ENCODE data around the gene SREK1.
A peak's percentile ranks its signal among the peaks of the same experiment; 100 is the strongest.
"Not testable (repeated sequence)": the region's sequence is repeated elsewhere in the genome, so short reads cannot be mapped to it uniquely, and the experiment has no call there.

SREK1 gene, protein sequence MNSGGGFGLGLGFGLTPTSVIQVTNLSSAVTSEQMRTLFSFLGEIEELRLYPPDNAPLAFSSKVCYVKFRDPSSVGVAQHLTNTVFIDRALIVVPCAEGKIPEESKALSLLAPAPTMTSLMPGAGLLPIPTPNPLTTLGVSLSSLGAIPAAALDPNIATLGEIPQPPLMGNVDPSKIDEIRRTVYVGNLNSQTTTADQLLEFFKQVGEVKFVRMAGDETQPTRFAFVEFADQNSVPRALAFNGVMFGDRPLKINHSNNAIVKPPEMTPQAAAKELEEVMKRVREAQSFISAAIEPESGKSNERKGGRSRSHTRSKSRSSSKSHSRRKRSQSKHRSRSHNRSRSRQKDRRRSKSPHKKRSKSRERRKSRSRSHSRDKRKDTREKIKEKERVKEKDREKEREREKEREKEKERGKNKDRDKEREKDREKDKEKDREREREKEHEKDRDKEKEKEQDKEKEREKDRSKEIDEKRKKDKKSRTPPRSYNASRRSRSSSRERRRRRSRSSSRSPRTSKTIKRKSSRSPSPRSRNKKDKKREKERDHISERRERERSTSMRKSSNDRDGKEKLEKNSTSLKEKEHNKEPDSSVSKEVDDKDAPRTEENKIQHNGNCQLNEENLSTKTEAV

DNA sequence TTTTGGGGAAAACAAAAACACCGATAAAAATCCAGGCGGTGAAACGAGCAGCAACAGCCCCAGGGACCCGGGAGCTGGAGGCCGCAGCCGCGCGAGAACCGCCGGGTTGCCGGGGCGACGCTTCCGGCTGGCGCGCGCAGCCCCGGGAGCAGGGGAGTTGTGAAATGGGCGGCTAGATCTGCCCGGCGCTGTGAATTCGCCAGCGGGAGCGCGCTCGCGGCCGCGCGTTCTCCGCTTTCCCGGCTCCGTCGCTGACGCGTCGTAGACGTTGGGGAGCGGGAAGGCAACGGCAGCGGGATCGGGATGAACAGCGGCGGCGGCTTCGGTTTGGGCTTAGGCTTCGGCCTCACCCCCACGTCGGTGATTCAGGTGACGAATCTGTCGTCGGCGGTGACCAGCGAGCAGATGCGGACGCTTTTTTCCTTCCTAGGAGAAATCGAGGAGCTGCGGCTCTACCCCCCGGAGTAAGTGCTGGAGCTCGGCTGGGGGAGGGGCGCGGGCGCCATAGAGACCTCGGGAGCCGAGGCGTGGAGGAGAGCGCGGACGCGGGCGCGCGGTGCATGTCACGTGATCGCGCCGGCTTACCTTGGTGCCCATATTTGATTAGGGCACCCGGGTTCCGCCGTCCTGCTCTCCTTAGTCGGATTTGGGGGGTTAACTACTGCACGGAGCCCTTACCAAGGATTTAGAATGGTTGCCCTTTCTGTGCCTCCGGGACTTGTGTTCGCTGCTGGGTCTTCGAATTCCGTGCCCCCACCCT lies at the start of gene SREK1:
SREK1 (plus strand) TSS at position 227 of the 760 bp plus-strand sequence; CDS start at position 304, 77 bp downstream.
- DNase-seq: peak; percentile 92

DNA sequence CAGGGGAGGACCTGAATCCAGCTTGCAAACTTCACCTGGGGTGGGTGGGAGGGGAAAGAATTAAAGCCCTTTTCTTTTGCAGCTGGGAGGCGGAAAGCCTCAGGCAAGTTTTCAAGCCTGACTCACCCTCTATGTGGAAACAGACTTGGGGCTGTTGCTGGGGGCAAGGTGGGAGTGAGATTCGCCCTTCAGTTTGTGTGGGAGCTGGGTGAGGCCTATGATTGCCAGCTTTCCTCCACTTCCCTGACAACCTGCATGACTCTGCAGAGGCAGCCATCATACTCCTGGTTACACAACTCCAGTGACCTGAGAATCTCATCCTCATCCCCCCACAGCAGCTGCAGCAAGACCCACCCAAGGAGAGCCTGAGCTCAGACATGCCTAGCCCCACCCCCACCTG lies 43.2 kb upstream of the SREK1 start:
- no peak for DNase-seq

DNA sequence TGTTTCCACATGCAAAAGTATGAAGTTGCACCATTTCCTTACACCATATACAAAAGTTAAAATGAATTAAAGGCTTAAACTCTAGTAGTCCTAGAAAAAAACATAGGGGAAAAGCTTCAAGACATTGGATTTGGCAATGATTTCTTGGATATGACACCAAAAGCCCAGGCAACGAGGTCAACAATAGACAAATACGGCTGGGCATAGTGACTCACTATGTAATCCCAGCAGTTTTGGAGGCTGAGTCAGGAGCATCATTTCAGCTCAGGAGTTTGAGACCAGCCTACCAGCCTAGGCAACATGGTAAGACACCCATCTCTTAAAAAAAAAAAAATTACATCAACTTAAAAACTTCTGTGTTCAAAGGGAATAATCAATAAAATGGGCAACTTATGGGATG lies 30.9 kb upstream of the SREK1 start:
- peak; percentile 36 for DNase-seq

DNA sequence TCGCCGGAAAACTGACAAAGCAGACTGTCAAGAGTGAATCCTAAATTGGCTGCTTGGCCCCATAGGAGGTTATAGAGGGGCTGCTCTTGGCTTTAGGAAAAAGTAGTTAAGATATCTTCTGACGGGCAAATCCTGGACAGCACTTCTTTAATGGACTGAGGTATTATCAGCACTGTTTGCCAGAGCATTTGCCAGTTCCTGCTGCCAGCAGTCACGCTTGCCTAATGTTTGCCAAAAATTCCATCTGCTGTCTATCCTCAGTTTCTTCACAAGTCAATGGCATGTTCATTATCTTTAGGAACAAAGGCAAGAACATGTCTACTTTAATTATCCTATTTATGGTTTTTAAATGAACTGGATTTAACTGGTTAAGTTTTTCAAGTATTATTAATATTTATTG lies 25.8 kb upstream of the SREK1 start:
- no peak for DNase-seq

DNA sequence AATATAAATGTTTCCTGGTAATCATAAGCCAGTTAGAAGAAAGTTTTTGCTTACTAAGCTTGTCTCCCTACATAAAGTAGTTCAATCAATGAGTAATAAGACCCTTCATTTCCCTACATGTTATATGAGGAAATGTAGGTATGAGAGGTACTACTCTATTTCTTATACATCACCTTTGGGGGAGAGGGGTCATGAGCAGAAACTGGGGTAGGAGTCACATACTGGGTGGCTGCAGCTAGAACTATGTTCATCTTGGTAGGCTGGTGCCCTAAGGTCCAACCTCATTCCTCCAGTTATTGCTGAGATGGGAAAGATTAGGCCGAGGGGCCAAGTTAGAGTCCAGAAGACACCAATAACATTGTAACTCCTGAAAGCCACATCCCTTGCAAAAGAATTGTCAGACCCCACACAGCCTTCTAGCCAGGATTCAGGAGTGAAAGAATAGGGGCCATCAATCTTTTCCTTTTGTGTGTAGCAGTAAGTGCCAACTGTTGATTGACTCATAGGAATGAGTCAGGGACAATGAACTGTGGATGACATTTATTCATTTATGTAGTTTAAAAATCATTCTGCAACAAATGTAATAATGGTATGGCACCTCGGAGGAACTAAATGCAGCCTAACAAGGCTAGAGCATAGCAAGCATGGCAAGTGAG lies 21.6 kb upstream of the SREK1 start:
- DNase-seq: peak; percentile 49

DNA sequence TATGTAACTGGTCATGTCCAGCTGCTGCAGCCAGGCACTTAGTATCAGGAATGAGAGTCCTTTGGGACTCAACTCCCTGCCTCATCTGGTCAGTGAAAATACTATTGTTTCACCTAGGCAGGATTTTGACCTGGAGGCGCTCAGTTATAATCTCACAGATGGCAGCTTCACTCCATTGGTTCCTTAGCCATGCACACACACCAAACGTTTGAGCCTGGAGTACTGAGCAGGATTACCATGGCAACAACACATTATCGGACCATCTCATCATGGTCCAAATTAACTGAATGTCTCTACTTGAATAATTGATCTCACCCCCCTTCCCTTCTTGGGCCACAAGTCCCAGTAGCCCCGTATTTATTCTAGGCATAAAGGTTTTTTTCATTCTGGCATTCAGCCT lies 15.0 kb upstream of the SREK1 start:
- no peak for DNase-seq

DNA sequence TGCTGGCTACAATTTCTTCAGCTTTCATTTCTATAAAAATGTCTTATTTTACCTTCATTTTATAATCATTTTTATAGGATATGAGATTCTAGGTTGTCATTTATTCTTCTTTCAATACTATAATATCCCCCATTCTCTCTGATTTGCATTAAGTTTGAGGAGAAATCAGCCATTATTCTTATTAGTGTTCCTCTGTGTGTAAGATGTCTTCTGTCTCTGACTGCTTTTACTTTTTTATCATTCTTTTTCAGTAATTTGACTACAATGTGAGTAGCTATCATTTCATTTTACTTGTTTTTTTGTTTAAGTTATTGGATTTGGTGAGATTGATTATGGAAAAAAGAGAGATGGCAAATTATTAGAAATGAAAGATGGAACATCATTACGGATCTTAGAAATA lies 13.6 kb upstream of the SREK1 start:
- no peak for DNase-seq

DNA sequence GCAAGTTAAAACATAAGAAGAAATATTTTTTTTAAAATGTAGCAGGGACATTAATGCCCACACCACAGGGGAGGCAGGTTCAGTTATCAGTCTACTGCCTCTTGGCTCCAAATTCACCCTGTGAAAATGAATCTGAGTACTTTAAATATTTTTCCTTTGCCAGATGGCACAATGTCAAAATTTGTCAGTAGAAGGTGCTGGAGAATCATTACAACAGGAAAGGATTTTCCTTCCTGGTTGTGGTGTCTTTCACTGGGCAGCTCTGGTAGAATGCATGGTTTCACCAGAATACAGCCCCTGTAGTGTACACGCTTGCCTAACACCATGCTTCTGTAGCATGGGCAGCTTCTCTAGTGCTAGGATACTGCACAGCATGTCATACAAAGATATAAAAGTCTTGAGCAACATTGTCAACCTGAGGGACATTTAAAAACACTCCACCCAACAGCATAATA lies 9.7 kb upstream of the SREK1 start:
- DNase-seq: peak; percentile 27

DNA sequence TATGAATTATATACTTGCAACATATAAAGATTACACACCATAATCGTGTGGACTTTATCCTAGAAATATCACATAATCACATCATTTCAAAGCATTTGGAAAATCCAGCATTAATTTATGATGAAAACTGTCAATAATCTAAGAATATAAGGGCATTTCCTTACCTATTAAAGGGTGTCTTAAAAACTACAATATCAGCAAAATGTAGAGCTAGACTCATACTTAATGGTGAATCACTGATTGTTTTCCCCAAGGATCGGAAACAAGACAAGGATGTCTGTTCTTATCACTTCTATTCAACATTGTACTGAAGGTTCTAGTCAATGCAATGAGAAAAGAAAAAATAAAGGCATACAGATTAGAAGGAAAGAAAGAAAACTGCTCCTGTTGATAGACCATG lies 8.0 kb upstream of the SREK1 start:
- DNase-seq: no peak

DNA sequence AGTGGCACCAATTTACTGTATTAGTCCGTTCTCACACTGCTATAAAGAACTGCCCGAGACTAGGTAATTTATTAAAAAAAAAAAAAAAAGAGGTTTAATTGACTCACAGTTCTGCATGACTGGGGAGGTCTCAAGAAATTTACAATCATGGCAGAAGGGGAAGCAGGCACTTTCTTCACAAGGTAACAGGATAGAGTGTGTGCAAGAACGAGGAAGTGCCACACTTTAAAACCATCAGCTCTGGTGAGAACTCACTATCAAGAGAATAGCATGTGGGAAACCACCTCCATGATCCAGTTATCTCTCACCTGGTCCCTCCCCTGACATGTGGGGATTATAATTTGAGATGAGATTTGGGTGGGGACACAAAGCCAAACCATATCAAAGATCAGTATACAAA lies 7.2 kb upstream of the SREK1 start:
- DNase-seq: not testable (repeated sequence)

DNA sequence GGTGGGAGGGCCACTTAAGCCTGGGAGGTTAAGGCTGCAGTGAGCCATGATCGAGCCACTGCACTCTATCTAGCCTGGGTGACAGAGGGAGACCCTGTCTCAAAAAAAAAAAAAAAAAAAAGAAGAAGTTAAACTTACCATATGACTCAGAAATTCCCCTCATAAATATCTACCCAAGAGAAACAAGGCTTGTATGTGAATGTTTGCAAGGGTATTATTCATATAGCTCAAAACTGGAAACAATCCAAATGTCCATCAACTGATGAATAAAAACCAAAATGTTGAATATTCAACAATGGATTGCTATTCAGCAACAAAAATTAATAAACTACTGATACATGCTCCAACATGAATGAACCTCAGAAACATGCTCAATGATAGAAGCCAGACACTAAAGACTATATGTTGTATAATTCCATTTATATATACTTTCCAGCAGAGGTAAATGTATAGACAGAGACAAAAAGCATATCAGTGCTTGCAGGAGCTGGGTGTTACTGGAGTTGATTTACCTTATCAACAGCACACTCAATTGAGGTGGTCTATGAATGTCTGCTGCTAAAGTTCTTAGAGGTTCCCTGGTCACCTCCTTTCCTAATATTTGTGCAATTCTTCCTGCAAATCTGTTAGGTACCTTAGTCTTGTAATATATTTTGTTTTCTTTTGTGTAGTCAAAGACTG lies 5.3 kb upstream of the SREK1 start:
- peak; percentile 11 for DNase-seq

DNA sequence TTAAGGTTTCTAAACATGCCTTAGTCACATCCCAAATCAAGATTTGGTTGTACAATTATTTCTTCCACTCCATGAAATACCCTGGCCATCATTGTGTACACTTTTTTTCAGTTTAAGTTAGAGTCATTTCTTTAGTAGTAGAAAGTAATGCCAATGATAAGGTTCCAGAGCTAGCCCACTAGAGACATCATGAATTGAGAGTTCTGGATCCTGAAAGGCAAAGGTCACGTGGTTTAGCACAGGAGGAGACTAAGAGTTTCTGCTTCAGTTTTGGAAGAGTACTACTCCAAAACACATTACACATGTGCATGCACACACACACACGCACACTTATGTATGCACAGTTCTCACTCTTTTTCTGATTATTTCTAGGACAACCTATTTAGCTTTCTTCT lies 4.8 kb upstream of the SREK1 start:
- DNase-seq: no peak

DNA sequence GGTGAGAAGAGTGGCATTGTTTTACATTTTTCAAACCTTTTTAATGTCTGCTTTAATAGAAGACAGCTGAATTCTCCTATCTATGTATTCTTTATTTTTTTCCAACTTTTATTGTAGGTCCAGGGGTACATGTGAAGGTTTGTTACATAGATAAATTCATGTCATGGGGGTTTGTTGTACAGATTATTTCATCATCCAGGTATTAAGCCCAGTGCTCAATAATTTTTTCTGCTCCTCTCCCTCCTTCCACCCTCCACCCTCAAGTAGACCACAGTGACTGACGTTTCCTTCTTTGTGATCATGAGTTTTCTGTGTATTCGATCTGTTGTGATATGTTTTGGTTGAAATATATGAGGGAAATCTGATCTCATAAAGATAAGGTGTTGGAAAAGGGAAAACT lies 1.7 kb upstream of the SREK1 start:
- no peak for DNase-seq

DNA sequence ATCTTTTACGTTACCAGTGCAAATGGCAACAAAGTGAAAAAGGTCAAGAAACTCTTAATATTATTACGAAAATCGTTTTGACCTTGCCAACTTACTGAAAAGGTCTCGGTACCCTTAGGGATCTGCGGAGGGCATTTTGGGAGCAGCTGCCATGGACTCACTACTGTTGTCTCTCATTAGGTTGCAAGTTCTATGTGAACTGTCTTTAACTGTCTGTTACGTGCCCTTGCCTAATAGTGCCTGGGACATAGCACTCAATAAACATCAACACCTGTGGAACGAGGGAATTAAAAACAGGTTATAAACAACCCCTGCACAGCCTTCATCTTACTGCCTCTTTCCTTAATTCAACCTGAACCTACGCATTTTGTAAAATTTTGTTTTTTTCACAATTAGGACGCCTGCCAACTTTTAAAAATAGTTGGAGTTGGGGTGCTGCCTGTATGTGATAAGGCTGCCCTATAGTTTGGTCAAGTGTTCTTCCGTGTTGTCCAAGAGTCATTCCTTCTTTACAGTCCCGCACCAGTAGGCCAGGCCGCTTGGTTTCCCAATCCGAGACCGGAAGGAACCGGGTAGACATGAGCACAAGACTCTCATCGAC lies 527 bp upstream of the SREK1 start:
- no peak for DNase-seq

DNA sequence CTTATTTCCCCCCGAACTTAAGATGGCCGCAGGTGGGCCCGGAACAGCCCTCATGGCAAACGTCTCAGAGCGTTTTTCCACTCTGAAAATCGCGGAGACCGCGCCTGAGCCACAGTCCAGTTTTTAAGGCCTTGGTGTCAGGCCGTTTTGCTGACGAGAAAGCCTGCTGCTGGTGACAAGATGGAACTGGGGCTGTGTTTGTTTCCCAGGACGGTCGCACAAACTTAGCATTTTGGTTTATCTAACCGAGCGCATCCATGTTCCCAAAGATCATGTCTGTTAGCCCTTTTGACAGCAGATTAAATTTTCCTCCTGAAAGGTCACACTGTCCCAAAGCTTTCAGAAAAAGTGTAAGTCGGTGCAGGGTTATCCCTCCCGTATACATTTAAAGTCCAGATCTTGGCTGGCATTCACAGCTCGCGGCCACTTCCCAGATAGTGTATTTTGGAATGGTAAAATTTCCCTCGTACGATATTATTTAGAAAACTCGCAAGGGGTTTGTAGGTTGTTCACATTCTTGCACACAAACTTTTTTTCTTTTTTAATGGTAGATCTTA lies 812 bp downstream of the SREK1 start:
- DNase-seq: peak; percentile 3

DNA sequence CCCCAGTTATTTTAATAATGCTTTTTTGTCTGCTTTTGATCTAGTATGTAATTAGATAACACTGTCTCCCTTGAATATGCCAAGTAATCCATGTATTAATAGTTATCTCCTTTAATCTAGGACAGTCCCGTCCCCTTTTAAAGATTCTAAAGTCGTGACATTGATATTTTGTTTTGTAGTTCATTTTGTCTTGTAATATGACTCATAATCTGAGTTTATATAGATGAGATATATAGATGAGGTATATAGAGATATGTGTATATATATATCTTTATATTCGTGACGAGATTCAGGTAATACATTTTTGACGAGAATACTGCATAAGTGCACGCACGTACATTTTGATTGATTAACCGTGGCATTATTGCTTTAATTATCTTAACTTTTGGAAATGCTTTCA lies 1.6 kb downstream of the SREK1 start:
- no peak for DNase-seq

DNA sequence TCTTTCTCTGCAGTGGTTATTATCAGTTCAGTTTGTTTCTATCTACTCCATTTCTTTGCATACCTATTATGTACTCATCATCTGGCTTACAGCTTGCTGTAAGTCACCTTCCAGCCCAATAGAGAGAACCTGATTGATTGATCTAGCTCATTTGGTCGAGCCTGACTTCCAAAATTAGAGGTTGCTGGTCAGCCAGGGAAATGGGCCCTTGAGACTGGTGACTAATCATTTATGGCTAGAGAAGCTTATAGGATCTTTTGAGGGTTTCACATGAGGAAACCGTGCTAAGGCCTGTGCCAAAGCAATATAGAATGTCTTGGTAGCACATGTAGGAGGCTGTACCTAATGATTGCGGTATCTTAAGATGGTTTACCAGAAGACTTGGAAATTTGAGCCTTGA lies 5.8 kb downstream of the SREK1 start:
- peak; percentile 10 for DNase-seq

DNA sequence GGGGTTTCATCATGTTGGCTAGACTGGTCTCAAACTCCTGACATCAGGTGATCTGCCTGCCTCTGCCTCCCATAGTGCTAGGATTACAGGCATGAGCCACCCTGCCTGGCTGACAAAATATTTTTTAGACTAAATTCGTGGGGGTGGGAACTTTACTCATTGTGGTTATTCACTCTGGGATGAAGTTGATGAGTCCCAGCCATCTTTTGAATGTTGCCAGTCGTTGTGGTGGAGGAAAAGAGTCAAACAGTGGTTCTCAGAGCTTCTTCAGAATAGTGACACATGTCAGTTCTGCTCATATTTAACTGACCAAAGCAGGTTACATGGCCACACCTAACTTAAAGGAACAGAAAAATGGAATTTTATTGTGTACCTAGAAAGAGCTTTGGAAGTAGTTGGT lies 6.9 kb downstream of the SREK1 start:
- DNase-seq: no peak

DNA sequence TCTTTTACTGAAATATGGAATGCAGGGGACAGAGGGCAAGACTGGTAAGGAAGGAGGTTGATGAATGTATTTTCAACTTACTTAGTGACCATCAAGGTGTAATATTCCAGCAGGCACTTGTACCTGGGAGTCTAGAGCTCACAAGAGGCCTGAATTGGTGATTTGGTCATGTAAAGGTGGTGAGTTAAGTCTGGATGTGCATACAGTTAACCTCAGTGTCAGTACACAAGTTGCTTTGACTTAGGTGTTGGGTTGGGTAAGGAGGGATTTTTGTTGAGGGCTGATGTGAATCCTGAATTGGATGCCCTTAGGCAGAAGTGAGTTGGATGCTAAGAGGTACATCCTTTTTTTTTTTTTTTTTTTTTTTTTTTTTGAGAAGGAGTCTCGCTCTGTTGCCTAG lies 7.4 kb downstream of the SREK1 start:
- DNase-seq: no peak

DNA sequence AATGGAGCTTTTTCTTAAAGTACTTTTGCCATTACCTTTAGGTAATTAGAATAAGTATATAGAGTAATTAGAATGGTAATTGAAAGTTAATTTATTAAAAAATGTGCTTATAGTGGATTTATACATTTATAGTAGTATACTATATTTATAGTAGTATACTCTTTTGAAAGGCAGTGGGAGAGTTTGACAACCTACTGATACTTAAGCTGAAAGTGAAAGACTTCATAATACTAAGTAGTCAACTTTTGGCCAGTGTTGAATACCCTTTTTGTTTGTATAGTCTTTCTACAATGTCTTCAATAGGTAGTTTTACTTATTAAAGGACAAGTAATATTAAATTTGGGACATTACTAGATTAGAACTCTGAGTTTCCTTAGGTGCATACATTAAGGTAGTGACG lies 12.9 kb downstream of the SREK1 start:
- DNase-seq: no peak

DNA sequence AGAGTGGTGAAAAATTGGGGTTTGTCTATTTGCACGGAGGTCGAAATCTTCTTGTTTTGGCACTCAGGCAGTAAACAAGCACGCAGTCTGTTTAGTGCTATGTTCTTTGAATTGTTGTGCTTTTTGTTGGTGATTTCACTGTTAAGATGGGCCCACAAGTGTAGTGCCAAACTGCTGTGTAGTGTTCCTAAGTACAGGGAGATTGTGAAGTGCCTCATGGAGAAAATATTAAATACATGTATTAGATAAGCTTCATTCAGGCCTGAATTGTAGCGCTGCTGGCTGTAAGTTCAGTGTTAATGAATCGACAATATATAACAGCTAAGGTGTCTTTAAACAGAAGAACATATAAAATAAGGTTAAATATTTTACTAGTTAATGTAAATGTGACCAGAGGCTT lies 17.3 kb downstream of the SREK1 start:
- no peak for DNase-seq

Measured in fibroblast of upper back skin (primary cell).